Measurements from ENCODE around the gene GPR37L1. TPM values are rescaled to one million over a fixed set of nuclear protein-coding genes. Genes with fewer than 3 reads are reported as not detected.

Gene GPR37L1
- total and polyA plus RNA-seq, 4 experiments from 2014 or later = 0.07 TPM; not detected in 3

DNA sequence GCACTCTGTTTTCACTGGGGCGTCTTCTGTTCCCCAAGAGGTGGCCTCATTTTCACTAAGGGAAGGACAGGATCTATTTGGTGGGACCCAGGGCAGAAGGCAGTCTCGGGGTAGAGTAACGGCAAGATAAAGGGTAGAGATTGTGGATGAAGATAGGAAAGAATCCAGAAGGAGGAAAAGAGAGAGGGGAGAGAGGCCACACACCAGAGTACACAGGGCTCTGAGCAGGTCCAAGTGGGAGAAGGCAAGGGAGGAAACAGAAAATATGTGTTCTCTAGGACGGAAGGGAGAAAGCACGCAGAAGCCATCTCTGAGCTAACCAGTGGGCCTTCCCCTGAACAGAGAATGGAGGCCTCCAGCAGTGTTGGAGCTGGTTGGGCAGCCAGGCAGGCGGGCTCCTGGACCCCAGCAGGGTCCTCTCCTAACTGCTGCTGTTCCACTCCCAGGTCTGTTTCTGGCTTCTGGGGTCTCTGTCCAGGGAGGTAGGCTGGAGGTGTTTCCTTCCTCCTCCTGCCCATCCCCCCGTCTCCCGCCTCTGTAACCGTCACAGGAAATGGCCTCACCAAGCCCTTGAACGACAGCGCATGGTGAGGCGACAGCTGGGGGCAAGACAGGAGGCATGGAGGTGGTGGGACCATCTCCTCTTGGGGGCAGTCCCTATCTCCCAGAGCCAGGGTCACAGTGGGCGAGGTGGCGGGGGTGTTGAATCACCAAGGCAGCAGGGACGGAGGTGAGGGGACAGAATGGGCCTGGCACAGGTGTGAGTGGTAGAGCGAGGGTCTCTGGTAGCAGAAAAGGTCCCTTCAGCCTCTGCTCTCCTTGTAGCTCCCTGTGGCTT, 37.0 kb downstream of the GPR37L1 start:
- H3K4me3 Mint-ChIP-seq = peak overlapping the region; percentile 92 to 98 (median 96)
- H3K27me3 Mint-ChIP-seq = no peaks in the 10 kb centered on the region
- no peaks in the 10 kb centered on the region for H3K9me3 ChIP-seq (ENCODE audit: control insufficient read depth in 1 of 2, low read length in 2 of 2)
- peak overlapping the region; percentile 94 to 99 (median 99) for H3K27ac Mint-ChIP-seq
- H3K4me3 ChIP-seq (ENCODE audit: low read length in 2 of 2) = peak overlapping the region; percentile 89 to 93
- peaks cover 22% of the 10 kb centered on the region for H3K36me3 ChIP-seq (ENCODE audit: insufficient read depth, low read length)
- DNase-seq = peak; percentile 45 to 69 (median 51)
- no peaks in the 10 kb centered on the region for H3K27me3 ChIP-seq (ENCODE audit: insufficient read depth, low read length)
- ChIA-PET CTCF (ENCODE audit: partially characterized antibody) (interaction anchor here (0.7 to 5.6 kb wide), 14 partner anchors 8 to 178 kb away, joined by 3 to 41 read pairs (median 6); partner anchors contain the start of gene LGR6), POLR2A (ENCODE audit: partially characterized antibody) (interaction anchor here (0.8 to 10.7 kb wide), 7 partner anchors 7 to 189 kb away, joined by 3 to 164 read pairs (median 4); partner anchors contain the start of genes ARL8A and PPP1R12B)
- H3K36me3 Mint-ChIP-seq = peaks cover 17 to 45% of the 10 kb centered on the region in 2 donors
- intact Hi-C loops (cut with micrococcal nuclease) = loop anchor here (1.0 kb wide), 1 partner anchor 15 kb away; the partner anchor contains the start of gene ARL8A
- H3K4me1 ChIP-seq (ENCODE audit: insufficient read depth, low read length) = peaks cover 91% of the 10 kb centered on the region
- H3K9me3 Mint-ChIP-seq = no peaks in the 10 kb centered on the region
- H3K4me1 Mint-ChIP-seq = peaks cover 58 to 97% (median 78%) of the 10 kb centered on the region in 4 donors
- H3K27ac ChIP-seq (ENCODE audit: low read depth, low read length) = peak overlapping the region; percentile 93

DNA sequence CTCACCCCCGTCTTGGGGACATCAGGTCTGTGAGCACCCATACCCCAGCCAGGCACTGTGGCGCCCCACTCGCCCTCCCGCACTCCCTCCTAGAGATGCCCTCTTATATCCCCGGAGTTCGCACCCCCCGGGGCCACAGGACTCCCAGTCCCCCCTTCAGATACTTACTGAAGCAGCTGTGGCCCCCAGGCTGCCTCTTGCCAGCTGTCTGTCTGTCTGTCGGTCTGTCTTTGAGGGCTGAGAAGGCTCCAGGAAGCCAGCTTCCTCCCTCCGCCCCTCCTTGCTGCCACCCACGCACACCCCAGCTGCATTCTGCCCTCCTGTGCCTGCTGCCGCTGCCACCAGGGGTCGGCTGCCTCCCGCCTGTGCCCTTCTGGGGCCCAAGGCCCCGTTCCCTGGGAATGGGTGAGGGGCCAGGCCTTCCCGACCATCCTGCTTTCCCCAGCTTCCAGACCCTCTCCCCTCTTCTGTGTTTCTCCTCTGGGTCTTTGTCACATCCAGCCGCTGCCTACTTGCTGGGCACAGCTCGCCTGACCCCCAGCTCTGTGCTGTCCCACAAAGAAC, 37.7 kb downstream of the GPR37L1 start, which contains the start of gene PTPN7:
TSS of gene PTPN7 (minus strand) at position 226 of the 564 bp plus-strand sequence. CDS start 1,200 bp downstream, outside the sequence.
- Mint-ChIP-seq H3K27me3 (no peaks in the 10 kb centered on the region), H3K9me3 (no peaks in the 10 kb centered on the region), H3K4me3 (peak within 1 kb of the TSS; percentile 92 to 98 (median 96)), H3K36me3 (peaks cover 10 to 39% of the 10 kb centered on the region in 2 donors), H3K4me1 (peaks cover 55 to 97% (median 75%) of the 10 kb centered on the region in 4 donors), H3K27ac (peak within 1 kb of the TSS; percentile 94 to 99 (median 99))
- intact Hi-C loops (cut with micrococcal nuclease) = loop anchor here (1.0 kb wide), 1 partner anchor 16 kb away; the partner anchor contains the start of gene ARL8A
- Histone ChIP-seq H3K9me3 (ENCODE audit: control insufficient read depth in 1 of 2, low read length in 2 of 2) (no peaks in the 10 kb centered on the region), H3K4me1 (ENCODE audit: insufficient read depth, low read length) (peaks cover 91% of the 10 kb centered on the region), H3K27ac (ENCODE audit: low read depth, low read length) (peak within 1 kb of the TSS; percentile 93), H3K4me3 (ENCODE audit: low read length in 2 of 2) (peak within 1 kb of the TSS; percentile 89 to 93), H3K27me3 (ENCODE audit: insufficient read depth, low read length) (no peaks in the 10 kb centered on the region), H3K36me3 (ENCODE audit: insufficient read depth, low read length) (peaks cover 15% of the 10 kb centered on the region)
- CTCF ChIA-PET (ENCODE audit: partially characterized antibody) = interaction anchor here (0.7 to 5.6 kb wide), 15 partner anchors 9 to 178 kb away, joined by 3 to 41 read pairs (median 5); partner anchors contain the start of gene LGR6
- DNase-seq = peak; percentile 73 to 87 (median 78)
- POLR2A ChIA-PET (ENCODE audit: partially characterized antibody) = interaction anchor here (0.8 to 10.7 kb wide), 7 partner anchors 7 to 188 kb away, joined by 3 to 164 read pairs (median 4); partner anchors contain the start of genes ARL8A and PPP1R12B

DNA sequence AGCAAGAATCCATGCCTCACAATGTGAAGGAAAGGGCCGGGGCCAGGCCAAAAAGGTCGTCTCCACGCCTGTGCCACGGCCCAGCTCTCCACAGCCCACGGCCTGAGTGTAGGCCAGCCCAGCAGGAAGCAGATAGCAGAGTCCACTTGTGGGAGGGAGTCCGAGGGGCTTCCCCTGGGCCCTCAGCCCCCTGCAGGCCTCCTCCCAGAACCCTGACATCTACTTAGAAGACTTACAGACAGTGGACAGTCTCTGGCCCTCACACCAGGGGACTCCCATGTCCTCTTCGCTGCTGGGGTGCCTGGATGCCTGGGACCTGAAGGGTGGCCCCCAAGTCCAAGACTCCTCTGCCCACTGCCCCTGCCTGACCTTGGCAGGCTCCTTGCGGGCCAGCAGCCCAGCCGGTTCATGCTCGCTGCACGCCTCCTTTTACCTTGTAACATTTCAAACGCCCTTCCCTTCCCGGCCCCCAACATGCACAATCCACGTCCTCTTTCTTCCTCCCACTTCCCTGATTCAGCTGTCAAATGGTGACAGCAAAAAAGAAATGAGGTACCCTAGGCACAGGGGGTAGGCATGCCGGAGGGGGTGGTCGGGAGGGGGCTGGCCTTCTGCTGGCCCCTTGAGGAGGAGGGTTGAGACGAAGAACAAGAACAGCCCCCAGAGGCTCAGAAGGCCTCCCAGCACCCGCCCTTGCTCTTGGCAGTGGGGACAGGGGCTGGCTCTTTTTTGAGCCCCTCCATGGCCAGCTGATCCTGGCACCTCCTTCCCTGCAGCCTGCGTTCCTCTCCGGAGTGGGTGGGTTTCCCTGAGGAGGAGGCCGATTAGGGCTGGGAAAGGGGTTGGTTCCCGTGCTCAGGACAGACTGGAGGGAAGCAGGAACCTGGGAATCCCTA, 38.7 kb downstream of the GPR37L1 start:
- peaks cover 52 to 97% (median 72%) of the 10 kb centered on the region in 4 donors for H3K4me1 Mint-ChIP-seq
- peak overlapping the region; percentile 94 to 99 (median 99) for H3K27ac Mint-ChIP-seq
- Histone ChIP-seq H3K36me3 (ENCODE audit: insufficient read depth, low read length) (peaks cover 6% of the 10 kb centered on the region), H3K27ac (ENCODE audit: low read depth, low read length) (peak overlapping the region; percentile 93), H3K27me3 (ENCODE audit: insufficient read depth, low read length) (no peaks in the 10 kb centered on the region), H3K9me3 (ENCODE audit: control insufficient read depth in 1 of 2, low read length in 2 of 2) (no peaks in the 10 kb centered on the region), H3K4me1 (ENCODE audit: insufficient read depth, low read length) (peaks cover 91% of the 10 kb centered on the region), H3K4me3 (ENCODE audit: low read length in 2 of 2) (peak overlapping the region; percentile 89 to 93)
- DNase-seq = no peak
- intact Hi-C loops (cut with micrococcal nuclease) = no loop called here
- no peaks in the 10 kb centered on the region for H3K9me3 Mint-ChIP-seq
- CTCF ChIA-PET (ENCODE audit: partially characterized antibody) = interaction anchor here (1.2 to 5.6 kb wide), 12 partner anchors 9 to 32 kb away, joined by 3 to 41 read pairs (median 10); partner anchors contain the start of genes ARL8A and LGR6
- H3K4me3 Mint-ChIP-seq = peak overlapping the region; percentile 92 to 98 (median 96)
- no peaks in the 10 kb centered on the region for H3K27me3 Mint-ChIP-seq
- peaks cover 3 to 31% of the 10 kb centered on the region in 2 donors for H3K36me3 Mint-ChIP-seq
- POLR2A ChIA-PET (ENCODE audit: partially characterized antibody) = interaction anchor here (0.8 to 10.7 kb wide), 7 partner anchors 8 to 40 kb away, joined by 3 to 164 read pairs (median 4); partner anchors contain the start of gene ARL8A

DNA sequence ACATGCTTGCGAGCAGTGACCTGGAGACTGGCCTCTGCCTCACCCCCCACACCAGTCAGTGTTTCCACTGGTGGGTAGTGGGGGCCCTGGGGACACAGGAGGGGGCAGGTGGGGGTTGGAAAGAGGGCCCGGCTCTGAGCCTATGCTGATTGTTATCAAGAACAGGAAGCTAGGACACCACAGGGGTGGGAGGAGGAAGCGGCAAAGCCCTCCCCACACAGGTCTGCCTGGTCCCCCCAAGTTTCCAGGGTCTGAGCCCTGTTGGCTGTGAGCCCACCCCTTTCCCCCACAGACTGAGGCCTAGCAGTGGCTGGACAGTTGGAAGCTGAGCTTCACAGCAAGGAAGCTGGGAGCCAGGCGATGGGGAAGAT, 39.3 kb downstream of the GPR37L1 start:
- intact Hi-C loops (cut with micrococcal nuclease) = no loop called here
- Mint-ChIP-seq H3K4me3 (peak overlapping the region; percentile 92 to 98 (median 96)), H3K27me3 (no peaks in the 10 kb centered on the region), H3K4me1 (peaks cover 54 to 98% (median 73%) of the 10 kb centered on the region in 4 donors), H3K27ac (peak overlapping the region; percentile 75 to 99 (median 97)), H3K9me3 (no peaks in the 10 kb centered on the region), H3K36me3 (peaks cover 3 to 29% of the 10 kb centered on the region in 2 donors)
- Histone ChIP-seq H3K4me1 (ENCODE audit: insufficient read depth, low read length) (peaks cover 89% of the 10 kb centered on the region), H3K9me3 (ENCODE audit: control insufficient read depth in 1 of 2, low read length in 2 of 2) (no peaks in the 10 kb centered on the region), H3K4me3 (ENCODE audit: low read length in 2 of 2) (peak overlapping the region; percentile 89 to 93), H3K27me3 (ENCODE audit: insufficient read depth, low read length) (no peaks in the 10 kb centered on the region), H3K27ac (ENCODE audit: low read depth, low read length) (peak overlapping the region; percentile 93), H3K36me3 (ENCODE audit: insufficient read depth, low read length) (no peaks in the 10 kb centered on the region)
- peak in 1 of 5 donors; percentile 82 for DNase-seq
- CTCF ChIA-PET (ENCODE audit: partially characterized antibody) = interaction anchor here (1.1 to 5.6 kb wide), 9 partner anchors 7 to 31 kb away, joined by 3 to 41 read pairs (median 11); partner anchors contain the start of genes ARL8A and LGR6
- POLR2A ChIA-PET (ENCODE audit: partially characterized antibody) = interaction anchor here (1.2 to 10.7 kb wide), 6 partner anchors 9 to 30 kb away, joined by 3 to 164 read pairs (median 5); partner anchors contain the start of gene ARL8A

DNA sequence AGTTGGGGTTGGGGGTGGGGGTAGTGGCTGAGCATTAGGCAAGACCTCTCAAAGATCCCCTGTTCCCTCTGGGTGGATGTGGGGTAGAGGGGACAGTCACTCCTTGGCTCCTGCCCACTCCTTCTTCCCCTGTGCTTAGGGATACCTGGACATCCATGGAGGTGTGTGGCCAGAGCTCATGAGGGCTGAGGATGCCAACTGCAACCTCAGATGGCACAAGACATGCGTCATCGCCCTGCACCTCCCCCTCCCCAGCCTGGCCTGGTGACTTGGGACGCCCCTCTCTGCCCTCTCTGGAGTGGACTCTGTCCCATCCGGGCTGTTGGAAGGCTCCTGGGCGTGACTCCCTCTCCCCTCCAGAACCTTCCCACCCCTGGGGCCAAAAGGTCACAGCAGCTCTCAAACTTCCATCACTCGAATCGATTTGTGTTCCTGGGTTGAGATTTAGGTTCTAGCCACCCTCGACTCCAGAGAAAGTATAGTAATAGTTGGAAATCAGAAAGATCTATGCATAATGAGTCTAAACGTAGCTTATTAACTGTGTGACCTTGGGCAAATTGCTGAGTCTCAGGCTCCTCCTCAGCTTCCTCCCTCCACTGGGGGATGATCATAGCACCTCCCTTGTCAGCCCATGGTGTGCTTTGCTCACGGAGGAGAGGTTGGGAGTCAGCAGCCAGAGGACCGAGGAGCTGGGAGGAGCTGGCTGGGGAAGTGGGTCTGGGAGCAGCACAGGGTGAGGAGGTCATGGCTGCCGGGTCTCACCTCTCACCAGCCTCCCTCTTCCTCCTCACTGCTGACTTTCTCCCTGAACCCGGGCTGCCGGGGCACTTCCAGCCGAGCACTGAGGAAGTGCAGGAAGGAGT, 39.9 kb downstream of the GPR37L1 start:
- Mint-ChIP-seq H3K4me3 (peak overlapping the region; percentile 67 to 98 (median 95)), H3K9me3 (no peaks in the 10 kb centered on the region), H3K27me3 (no peaks in the 10 kb centered on the region), H3K27ac (peak overlapping the region; percentile 75 to 99 (median 97)), H3K4me1 (peaks cover 51 to 92% (median 68%) of the 10 kb centered on the region in 4 donors), H3K36me3 (peaks cover under 1 to 26% of the 10 kb centered on the region in 2 donors)
- ChIA-PET POLR2A (ENCODE audit: partially characterized antibody) (interaction anchor here (1.2 to 10.7 kb wide), 7 partner anchors 8 to 844 kb away, joined by 3 to 164 read pairs (median 4); partner anchors contain the start of genes ARL8A and TMEM183A), CTCF (ENCODE audit: partially characterized antibody) (interaction anchor here (1.1 to 5.6 kb wide), 10 partner anchors 8 to 30 kb away, joined by 3 to 41 read pairs (median 10); partner anchors contain the start of genes ARL8A and LGR6)
- no peaks in the 10 kb centered on the region for H3K27me3 ChIP-seq (ENCODE audit: insufficient read depth, low read length)
- peaks cover 83% of the 10 kb centered on the region for H3K4me1 ChIP-seq (ENCODE audit: insufficient read depth, low read length)
- H3K9me3 ChIP-seq (ENCODE audit: control insufficient read depth in 1 of 2, low read length in 2 of 2) = no peaks in the 10 kb centered on the region
- peak overlapping the region; percentile 93 for H3K27ac ChIP-seq (ENCODE audit: low read depth, low read length)
- intact Hi-C loops (cut with micrococcal nuclease) = no loop called here
- peak overlapping the region; percentile 89 to 93 for H3K4me3 ChIP-seq (ENCODE audit: low read length in 2 of 2)
- peak in 1 of 5 donors; percentile 64 for DNase-seq
- no peaks in the 10 kb centered on the region for H3K36me3 ChIP-seq (ENCODE audit: insufficient read depth, low read length)
